GM23338 (cell line): ENCODE results near the gene GRN.

Source experiments
- CREB1 ChIP-seq: fragments of 250-450 bp; sonication (Bioruptor Pico); IDR thresholded peaks from 2 replicates; pipeline ENCODE4 v1.5.0; 2020; ENCODE audit warnings: low read depth, mild to moderate bottlenecking, moderate library complexity
- CTCF ChIP-seq, 2 experiments: fragments of 200-600 bp in 1 of 2; sonication (generic) in 1 of 2; conservative IDR thresholded peaks; 2 replicates each; pipeline versions ENCODE4 v1.5.1 to v1.6.1; 2016 to 2017; ENCODE audit warnings: antibody characterized with exemption in 2 of 2, low read depth in 2 of 2, mild to moderate bottlenecking in 2 of 2, moderate library complexity in 1 of 2
- ETS1 ChIP-seq: IDR thresholded peaks from 2 replicates; pipeline ENCODE4 v1.6.1; 2016; ENCODE audit warnings: antibody characterized with exemption
- EZH2 ChIP-seq: fragments of 200-600 bp; sonication (generic); IDR thresholded peaks from one replicate; pipeline ENCODE4 v1.8.0; 2017; ENCODE audit warnings: antibody characterized with exemption, mild to moderate bottlenecking, low read depth; ENCODE audit not compliant: unreplicated experiment
- EZH2phosphoT487 ChIP-seq: fragments of 200-600 bp; sonication (generic); IDR thresholded peaks from one replicate; pipeline ENCODE4 v1.8.1; 2018; ENCODE audit warnings: antibody characterized with exemption; ENCODE audit not compliant: unreplicated experiment
- JUNB ChIP-seq: IDR thresholded peaks from one replicate; pipeline ENCODE4 v1.6.1; 2016; ENCODE audit warnings: antibody characterized with exemption; ENCODE audit not compliant: unreplicated experiment
- NANOG ChIP-seq: IDR thresholded peaks from 2 replicates; pipeline ENCODE4 v1.6.1; 2016; ENCODE audit warnings: antibody characterized with exemption, borderline replicate concordance
- POLR2AphosphoS5 ChIP-seq: IDR thresholded peaks from 2 replicates; pipeline ENCODE4 v1.6.1; 2016; ENCODE audit warnings: antibody characterized with exemption, low read depth
- REST ChIP-seq: IDR thresholded peaks from one replicate; pipeline ENCODE4 v1.6.1; 2018; ENCODE audit warnings: antibody characterized with exemption; ENCODE audit not compliant: unreplicated experiment
- STAT1 ChIP-seq: IDR thresholded peaks from one replicate; pipeline ENCODE4 v1.6.1; 2016; ENCODE audit warnings: antibody characterized with exemption; ENCODE audit not compliant: unreplicated experiment
- ZNF331 ChIP-seq: fragments of 250-450 bp; sonication (Bioruptor Pico); IDR thresholded peaks from 2 replicates; pipeline ENCODE4 v1.5.0; 2020; ENCODE audit warnings: low read depth, mild to moderate bottlenecking, moderate library complexity

GRCh38 chr17:44348988-44349364, 3.9 kb downstream of the GRN start:
- no peak for TF ChIP-seq CTCF (conservative IDR thresholded peaks at IDR 0.05; ENCODE audit: low read depth in 2 of 2)
- TF ChIP-seq EZH2, result no peak
- no peak for TF ChIP-seq STAT1
- TF ChIP-seq REST, result no peak
- no peak for TF ChIP-seq POLR2AphosphoS5
- TF ChIP-seq NANOG, result no peak
- no peak for TF ChIP-seq EZH2phosphoT487
- TF ChIP-seq JUNB, result no peak
- TF ChIP-seq ZNF331 (CRISPR knock-in tag), result no peak
- TF ChIP-seq CREB1 (CRISPR knock-in tag), result no peak
- no peak for TF ChIP-seq ETS1
